RWPE2 (cell line): ENCODE measurements around the gene MS4A2.
"Not testable (repeated sequence)": the region's sequence is repeated elsewhere in the genome, so short reads cannot be mapped to it uniquely, and the experiment has no call there.

ENCODE experiments used
- ATAC-seq: fragments of 200-7000 bp; cut with Tn5 transposase; 3 replicates; pipeline ENCODE4 v1.9.1; 2021; ENCODE audit warnings: low read depth
- DNase-seq: peaks from one replicate; pipeline ENCODE4 v3.0.0-alpha.2; 2020; ENCODE audit warnings: low spot score
- H3K27ac ChIP-seq: fragments of 450-650 bp; 2 replicates; pipeline ENCODE4 v1.5.1; 2017; ENCODE audit warnings: mild to moderate bottlenecking; ENCODE audit not compliant: poor library complexity, severe bottlenecking
- H3K27me3 ChIP-seq: fragments of 250-450 bp; sonication (Bioruptor Pico); 2 replicates; pipeline ENCODE4 v1.5.1; 2021; ENCODE audit warnings: mild to moderate bottlenecking, moderate library complexity; ENCODE audit not compliant: insufficient read depth, poor library complexity, severe bottlenecking
- H3K36me3 ChIP-seq: fragments of 250-450 bp; sonication (Bioruptor Pico); 2 replicates; pipeline ENCODE4 v1.5.1; 2020; ENCODE audit warnings: low read depth, mild to moderate bottlenecking, moderate library complexity
- H3K4me1 ChIP-seq: fragments of 250-450 bp; sonication (Bioruptor Pico); 2 replicates; pipeline ENCODE4 v1.5.1; 2021; ENCODE audit warnings: mild to moderate bottlenecking, moderate library complexity; ENCODE audit not compliant: insufficient read depth, poor library complexity, severe bottlenecking
- H3K4me3 ChIP-seq: fragments of 250-450 bp; sonication (Bioruptor Pico); 2 replicates; pipeline ENCODE4 v1.5.1; 2021; ENCODE audit warnings: mild to moderate bottlenecking, moderate library complexity; ENCODE audit not compliant: severe bottlenecking
- H3K9me3 ChIP-seq: fragments of 250-450 bp; sonication (Bioruptor Pico); 2 replicates; pipeline ENCODE4 v1.5.1; 2021; ENCODE audit warnings: mild to moderate bottlenecking, moderate library complexity; ENCODE audit not compliant: severe bottlenecking
- CTCF ChIP-seq: fragments of 450-650 bp; IDR thresholded peaks from one replicate; pipeline ENCODE4 v1.5.1; 2017; ENCODE audit warnings: mild to moderate bottlenecking, moderate library complexity; ENCODE audit not compliant: poor library complexity, severe bottlenecking

MS4A2 gene

GRCh38 chr11:60125956-60126585 lies 37.6 kb downstream of the MS4A2 start:
- no peaks in the 10 kb centered on the region for H3K27me3 ChIP-seq
- H3K9me3 ChIP-seq, result no peaks in the 10 kb centered on the region
- no peak for TF ChIP-seq CTCF
- H3K4me3 ChIP-seq, result no peak overlapping the region
- peak overlapping the region; percentile 74 for H3K27ac ChIP-seq
- no peaks in the 10 kb centered on the region for H3K36me3 ChIP-seq
- no peak for DNase-seq
- peaks cover 22% of the 10 kb centered on the region for H3K4me1 ChIP-seq
- peak; percentile 74 for ATAC-seq

GRCh38 chr11:60127311-60127811 lies 38.9 kb downstream of the MS4A2 start:
- H3K36me3 ChIP-seq, result no peaks in the 10 kb centered on the region
- no peak for TF ChIP-seq CTCF
- H3K4me1 ChIP-seq, result peaks cover 22% of the 10 kb centered on the region
- peak; percentile 70 for ATAC-seq
- no peak overlapping the region for H3K4me3 ChIP-seq
- H3K9me3 ChIP-seq, result no peaks in the 10 kb centered on the region
- peak overlapping the region; percentile 74 for H3K27ac ChIP-seq
- no peaks in the 10 kb centered on the region for H3K27me3 ChIP-seq
- no peak for DNase-seq

GRCh38 chr11:60128376-60128775 lies 39.9 kb downstream of the MS4A2 start:
- TF ChIP-seq CTCF, result no peak
- no peak overlapping the region for H3K4me3 ChIP-seq
- no peaks in the 10 kb centered on the region for H3K36me3 ChIP-seq
- ATAC-seq, result no peak
- no peaks in the 10 kb centered on the region for H3K27me3 ChIP-seq
- H3K9me3 ChIP-seq, result no peaks in the 10 kb centered on the region
- no peak for DNase-seq
- H3K27ac ChIP-seq, result peak overlapping the region; percentile 74
- H3K4me1 ChIP-seq, result peaks cover 22% of the 10 kb centered on the region

GRCh38 chr11:60128866-60129265 lies 40.4 kb downstream of the MS4A2 start:
- peaks cover 22% of the 10 kb centered on the region for H3K4me1 ChIP-seq
- not testable (repeated sequence) for H3K27me3 ChIP-seq, H3K4me3 ChIP-seq, H3K9me3 ChIP-seq, H3K36me3 ChIP-seq, DNase-seq, ATAC-seq, H3K27ac ChIP-seq

GRCh38 chr11:60129853-60130252 lies 41.4 kb downstream of the MS4A2 start:
- peaks cover 22% of the 10 kb centered on the region for H3K4me1 ChIP-seq
- no peak overlapping the region for H3K4me3 ChIP-seq
- no peak for TF ChIP-seq CTCF
- no peaks in the 10 kb centered on the region for H3K9me3 ChIP-seq
- no peak for ATAC-seq
- no peak overlapping the region for H3K27ac ChIP-seq
- no peak for DNase-seq
- no peaks in the 10 kb centered on the region for H3K27me3 ChIP-seq
- no peaks in the 10 kb centered on the region for H3K36me3 ChIP-seq
